Loucy (cell line): Measurements from ENCODE around the gene DAGLB.
"Not testable (repeated sequence)": the region's sequence is repeated elsewhere in the genome, so short reads cannot be mapped to it uniquely, and the experiment has no call there.

Experiments
- CTCF ChIP-seq: fragments of 200-600 bp; sonication (generic); conservative IDR thresholded peaks from 2 replicates; pipeline ENCODE4 v1.5.1; 2014; ENCODE audit warnings: mild to moderate bottlenecking, antibody characterized with exemption, low read length
- EZH2phosphoT487 ChIP-seq: fragments of 200-600 bp; IDR thresholded peaks from 2 replicates; pipeline ENCODE4 v1.6.1; 2018; ENCODE audit warnings: antibody characterized with exemption, mild to moderate bottlenecking, moderate library complexity, borderline replicate concordance

- TF ChIP-seq EZH2phosphoT487, CTCF: not testable (repeated sequence)
Measured at GRCh38 chr7:6397759-6398495, 49.8 kb downstream of the DAGLB start.
